NCI-H1436 treated with DMSO at 0.1 percent for 48 hours (cell line): ENCODE data around the gene HNRNPC.
"Not testable (repeated sequence)": the region's sequence is repeated elsewhere in the genome, so short reads cannot be mapped to it uniquely, and the experiment has no call there.

Experiments used
- DNase-seq: peaks from one replicate; lab custom pipeline; 2025; lab: John Stamatoyannopoulos, UW

HNRNPC gene

DNA sequence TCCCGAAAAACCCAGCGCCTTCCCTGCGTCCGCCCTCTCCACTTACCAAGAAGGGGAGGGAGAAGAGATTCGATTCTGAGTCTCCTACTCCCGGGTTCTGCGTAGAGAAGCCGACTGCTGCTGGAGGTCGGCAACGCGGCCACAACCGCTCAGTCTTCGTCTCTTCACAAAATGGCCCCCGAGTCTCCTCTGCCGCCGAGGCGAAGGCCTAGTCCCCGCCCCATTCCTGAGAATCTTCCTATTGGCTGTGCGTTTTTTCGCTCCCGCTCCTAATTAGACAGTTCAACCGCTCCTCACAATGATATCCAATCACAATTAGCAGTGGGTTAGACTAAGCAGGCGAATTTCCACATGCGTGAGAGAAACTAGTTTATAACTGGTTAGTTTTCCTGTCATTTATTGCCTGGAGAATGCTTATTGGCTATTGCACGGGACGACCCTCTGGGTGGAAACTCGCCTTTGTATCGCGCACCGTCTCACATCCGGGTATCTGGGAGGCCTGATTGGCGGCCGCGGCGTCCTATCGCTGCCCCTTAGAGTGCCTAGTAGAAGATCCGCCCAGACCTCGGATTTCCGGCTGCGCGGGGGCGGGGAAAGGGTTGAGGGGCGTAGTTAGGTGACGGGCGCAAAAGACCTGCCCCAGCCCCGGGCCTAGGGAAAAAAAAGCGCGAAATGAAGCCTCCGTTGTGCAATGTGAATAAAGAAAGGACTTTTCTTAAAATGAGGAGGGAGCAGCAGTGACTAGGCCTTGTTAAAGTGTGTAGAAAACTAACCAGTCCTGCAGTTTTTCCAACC is at the start of gene HNRNPC:
Gene HNRNPC, minus strand, starts transcription at position 191 of the 795 bp plus-strand sequence. CDS start 35,249 bp downstream, outside the sequence.
- DNase-seq, result peak; percentile 99

DNA sequence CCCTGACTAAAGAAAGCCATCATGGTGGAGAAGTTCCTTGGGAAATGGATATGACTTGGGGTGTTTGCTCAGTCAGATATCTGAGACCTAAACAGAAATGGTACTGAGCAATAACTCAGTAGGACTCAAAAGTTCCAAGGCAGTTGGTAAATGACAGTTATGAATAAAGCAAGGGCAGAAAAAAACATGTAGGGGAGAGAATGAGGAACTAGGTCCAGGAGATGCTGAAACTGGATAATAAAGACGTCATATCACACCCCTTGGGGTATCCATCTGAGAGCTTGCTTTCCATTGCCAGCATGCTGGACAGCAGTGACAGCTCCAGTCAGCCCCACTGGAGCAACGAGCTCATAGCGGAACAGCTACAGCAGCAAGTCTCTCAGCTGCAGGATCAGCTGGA is 48.2 kb upstream of the HNRNPC start:
- DNase-seq, result no peak

DNA sequence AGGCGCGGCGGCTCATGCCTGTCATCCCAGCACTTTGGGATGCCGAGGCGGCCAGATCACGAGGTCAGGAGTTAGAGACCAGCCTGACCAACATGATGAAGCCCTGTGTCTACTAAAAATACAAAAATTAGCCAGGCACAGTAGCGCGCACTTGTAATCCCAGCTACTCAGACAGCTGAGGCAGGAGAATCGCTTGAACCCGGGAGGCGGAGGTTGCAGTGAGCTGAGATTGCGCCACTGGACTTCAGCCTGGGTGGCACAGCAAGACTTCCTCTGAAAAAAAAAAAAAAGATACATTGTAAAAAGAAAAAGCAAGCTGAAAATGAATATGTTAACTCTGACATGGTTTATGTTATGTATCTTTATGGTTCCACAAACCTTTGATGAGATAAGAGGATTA is 44.3 kb upstream of the HNRNPC start:
- DNase-seq, result no peak

DNA sequence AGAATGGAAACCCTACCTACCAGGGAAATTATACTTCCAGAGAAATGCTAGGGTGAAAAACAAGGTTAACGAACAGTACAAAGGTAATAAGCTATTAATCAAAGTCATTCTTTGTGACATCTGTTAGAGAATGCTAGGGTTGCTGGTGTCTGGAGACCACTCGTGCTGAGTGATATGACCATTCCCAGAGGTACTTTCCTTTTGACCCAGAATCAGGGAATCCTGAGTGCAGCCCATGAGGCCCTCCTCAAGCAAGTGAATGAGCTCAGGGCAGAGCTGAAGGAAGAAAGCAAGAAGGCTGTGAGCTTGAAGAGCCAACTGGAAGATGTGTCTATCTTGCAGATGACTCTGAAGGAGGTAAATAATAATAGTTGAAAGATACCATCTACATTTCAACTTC is 42.4 kb upstream of the HNRNPC start:
- no peak for DNase-seq

DNA sequence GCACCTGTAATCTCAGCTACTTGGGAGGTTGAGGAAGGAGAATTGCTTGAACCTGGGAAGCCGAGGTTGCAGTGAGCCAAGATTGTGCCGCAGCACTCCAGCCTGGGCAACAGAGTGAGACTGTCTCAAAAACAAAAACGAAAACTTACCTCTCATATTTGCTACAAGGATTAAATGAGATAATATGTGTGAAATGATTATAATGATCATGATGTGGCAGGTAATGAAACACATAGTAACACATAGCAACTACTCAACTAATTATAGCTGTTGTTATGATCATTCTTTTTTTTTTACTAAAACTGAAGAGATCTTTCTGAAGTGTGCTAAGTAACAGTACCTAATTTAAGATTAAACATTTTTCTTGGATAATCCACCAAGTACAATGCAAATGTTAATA is 40.7 kb upstream of the HNRNPC start:
- no peak for DNase-seq

DNA sequence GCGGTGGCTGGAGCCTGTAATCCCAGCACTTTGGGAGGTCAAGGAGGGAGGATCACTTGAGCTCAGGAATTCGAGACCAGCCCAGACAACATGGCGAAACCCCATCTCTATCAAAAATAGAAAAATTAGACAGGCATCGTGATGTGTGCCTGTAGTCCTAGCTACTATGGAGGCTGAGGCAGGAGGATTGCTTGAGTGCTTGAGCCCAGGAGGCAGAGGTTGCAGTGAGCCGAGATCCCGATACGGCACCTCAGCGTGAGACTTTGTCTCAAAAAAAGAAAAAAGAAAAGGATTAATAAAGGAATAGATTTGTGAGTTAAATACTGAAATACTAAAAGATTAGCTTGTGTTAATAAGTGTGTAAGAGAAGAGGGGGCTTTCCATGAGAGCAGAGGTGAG is 40.0 kb upstream of the HNRNPC start:
- DNase-seq, result no peak

DNA sequence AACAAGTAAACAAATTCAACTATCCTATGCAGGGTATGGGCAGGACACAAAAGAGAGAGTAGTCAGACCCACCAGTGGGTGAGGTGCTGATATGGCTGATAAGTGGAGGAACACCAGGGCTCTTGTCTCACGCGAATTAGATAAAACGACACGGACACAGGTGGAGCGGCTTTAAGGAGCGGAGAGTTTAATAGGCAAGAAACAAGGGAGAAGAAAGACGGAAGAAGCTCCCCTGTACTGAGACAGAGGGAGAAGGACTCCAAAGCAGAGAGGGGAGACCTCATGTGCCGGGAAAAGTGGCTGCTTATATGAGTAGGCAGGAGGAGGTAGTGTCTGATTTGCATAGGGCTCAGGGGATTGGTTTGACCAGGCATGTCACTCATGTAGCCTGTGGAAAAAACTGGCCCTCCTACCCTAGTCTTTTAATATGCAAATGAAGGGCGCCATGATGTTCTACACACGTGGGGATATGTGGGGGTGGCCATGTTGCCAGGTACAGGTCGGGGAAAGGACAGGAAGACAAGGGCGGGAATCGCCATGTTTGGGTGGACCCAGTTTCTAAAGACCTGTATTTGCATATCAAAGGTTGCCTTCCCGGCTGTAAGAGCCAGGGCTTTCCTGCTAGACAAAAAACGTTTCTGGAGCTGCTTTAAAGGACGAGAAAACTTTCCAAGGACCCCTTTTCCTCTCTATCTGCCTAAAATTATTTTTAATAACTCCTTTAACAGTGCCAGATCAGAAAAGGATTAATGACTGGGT is 39.4 kb upstream of the HNRNPC start:
- DNase-seq, result peak; percentile 94

DNA sequence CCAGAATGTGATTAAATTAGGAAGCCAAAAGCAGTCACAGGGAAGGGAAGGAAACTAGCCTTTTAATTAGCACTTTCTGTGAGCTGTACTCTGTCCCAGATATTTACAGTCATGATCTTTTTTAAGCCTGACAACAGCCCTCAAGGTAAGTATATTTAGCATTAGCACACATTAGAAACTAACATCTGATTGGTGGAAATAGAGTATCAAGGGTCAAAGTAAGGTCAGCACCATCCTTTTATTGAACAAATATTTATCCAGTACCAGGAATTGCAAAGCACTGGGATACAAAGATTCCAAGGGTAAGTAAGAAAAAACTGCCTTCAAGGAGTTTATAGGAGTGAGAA is 38.9 kb upstream of the HNRNPC start:
- DNase-seq, result no peak

DNA sequence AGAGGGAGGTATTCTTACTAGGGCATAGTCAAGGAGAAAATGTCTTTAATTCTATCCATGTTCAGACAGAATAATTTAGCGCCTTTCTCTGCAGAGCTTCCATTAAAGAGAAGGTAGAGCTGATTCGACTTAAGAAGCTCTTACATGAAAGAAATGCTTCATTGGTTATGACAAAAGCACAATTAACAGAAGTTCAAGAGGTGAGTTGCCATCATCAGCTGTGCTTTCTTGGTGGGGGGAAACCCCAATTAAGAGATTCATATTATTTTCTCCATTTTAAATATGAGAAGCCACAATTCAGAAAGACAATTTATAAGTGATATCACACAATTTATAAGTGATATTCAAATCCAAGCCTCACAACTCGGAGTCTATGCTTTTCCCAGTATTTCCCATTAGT is 38.4 kb upstream of the HNRNPC start:
- DNase-seq, result no peak

DNA sequence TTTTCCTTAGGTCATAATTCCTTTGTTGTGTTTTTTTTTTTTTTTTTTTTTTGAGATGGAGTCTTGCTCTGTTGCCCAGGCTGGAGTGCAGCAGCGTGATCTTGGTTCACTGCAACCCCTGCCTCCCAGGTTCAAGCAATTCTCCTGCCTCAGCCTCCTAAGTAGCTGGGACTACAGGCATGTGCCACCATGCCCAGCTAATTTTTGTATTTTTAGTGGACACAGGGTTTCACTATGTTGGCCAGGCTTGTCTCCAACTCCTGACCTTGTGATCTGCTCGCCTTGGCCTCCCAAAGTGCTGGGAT is 33.5 kb upstream of the HNRNPC start:
- DNase-seq, result not testable (repeated sequence)

DNA sequence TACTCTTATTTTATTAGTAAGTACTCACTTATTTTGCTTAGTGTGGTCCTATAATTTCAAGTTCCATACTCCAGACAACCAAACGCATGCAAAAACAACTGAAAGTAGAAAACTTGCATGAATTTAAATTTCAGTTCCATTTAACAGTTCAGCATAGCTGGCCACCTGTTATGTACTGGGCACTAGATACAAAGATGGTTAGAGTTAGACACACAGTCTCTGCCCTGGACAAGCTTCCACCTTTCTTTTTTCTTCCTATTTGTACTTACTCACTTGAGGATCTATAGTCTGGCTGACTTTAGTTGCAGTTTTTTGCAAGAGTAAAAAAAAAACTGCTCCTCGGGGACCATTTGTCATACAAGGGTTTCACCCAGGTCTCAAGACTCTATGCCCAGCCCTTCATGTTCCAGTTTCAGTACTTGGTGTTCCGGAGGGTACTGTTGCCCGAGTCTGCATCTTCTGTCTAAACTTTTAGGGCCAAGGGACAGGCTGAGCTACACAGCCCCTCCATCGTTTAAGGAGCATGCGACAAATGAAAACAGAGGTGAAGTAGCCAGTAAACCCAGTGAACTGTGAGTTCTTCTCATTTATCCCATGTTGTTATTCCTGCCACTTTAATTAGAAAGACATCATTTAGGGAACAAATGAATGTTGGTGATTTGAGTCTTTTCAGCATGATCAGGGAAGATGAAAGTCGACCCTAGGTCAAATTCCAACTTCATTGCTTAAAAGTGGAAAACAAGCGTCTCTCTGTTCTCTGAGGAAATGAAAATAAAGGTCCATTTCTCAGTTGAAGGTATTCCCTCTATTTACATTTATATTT is 33.0 kb upstream of the HNRNPC start:
- DNase-seq, result no peak

DNA sequence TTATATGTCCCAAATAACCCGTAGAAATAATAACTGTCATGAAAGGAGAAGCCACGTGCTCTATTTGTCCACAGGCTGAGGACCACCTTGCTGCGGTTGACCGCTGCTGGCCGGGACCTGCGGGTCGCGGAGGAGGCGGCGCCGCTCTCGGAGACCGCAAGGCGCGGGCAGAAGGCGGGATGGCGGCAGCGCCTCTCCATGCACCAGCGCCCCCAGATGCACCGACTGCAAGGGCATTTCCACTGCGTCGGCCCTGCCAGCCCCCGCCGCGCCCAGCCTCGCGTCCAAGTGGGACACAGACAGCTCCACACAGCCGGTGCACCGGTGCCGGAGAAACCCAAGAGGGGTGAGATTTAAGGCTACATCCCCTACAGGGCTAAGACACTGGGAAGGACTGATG is 31.6 kb upstream of the HNRNPC start:
- no peak for DNase-seq

DNA sequence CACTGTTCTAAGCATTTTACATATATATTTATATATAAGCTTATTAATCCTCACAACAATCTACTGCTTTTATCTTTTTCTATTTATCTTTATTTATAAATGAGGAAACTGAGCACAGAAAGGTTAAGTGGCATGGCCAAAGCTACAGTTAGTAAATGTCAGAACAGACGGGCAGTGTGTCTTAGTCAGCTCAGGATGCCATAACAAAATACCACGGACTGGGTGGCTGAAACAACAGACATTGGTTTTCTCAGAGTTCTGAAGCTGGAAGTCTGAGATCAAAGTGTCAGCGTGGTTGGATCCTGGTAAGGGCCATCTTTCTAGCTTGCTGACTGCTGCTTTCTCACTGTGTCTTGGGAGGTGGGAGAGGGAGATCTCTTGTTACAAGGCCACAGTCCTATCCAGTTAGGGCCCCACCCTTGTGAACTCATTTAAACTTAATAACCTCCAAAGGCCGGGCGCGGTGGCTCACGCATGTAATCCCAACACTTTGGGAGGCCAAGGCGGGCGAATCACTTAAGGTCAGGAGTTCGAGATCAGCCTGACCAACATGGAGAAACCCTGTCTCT is 30.4 kb upstream of the HNRNPC start:
- DNase-seq, result no peak

DNA sequence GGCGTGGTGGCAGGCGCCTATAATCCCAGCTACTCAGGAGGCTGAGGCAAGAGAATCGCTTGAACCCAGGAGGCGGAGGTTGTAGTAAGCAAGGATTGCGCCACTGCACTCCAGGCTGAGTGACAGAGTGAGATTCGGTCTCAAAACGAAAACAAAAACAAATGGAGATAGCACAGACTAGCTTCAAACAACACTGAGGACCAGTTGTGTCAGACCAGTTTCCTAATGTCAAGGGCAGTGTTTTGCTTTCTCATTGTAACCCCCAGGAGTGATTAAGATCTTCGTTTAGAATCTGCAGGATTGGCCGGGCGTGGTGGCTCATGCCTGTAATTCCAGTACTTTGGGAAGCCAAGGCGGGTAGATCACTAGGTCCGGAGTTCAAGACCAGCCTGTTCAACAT is 29.1 kb upstream of the HNRNPC start:
- DNase-seq, result no peak

DNA sequence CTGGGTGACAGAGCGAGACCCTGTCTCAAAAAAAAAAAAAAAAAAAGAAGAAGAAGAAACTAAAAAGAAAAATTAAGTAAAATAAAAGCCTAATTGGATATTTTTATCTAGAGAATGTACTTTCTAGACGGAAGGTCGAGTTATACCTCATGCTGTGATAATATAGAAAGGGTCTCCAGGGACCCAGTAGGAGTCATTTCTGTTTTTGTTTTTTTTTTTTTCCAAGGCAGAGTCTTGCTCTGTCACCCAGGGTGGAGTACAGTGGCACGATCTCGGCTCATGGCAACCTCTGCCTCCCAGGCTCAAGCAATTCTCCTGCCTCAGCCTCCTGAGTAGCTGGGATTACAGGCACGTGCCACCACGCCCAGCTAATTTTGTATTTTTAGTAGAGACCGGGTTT is 24.8 kb upstream of the HNRNPC start:
- DNase-seq, result not testable (repeated sequence)

DNA sequence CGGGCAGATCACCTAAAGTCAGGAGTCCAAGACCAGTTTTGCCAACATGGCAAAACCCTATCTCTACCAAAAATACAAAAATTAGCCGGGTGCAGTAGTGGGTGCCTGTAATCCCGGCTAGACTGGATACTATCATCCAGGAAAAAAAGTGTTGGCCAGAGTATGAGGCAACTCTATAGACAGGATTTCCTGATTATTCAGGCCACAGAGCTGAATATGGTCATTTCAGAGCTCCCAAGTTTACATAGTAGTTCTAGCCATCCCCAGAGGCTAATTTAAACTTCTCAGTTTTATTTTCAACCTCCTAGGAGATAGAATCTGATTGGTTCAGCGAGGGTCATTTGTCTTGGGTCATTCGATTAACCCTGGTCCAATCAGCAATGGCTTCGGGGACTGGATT is 17.9 kb upstream of the HNRNPC start:
- DNase-seq, result no peak

DNA sequence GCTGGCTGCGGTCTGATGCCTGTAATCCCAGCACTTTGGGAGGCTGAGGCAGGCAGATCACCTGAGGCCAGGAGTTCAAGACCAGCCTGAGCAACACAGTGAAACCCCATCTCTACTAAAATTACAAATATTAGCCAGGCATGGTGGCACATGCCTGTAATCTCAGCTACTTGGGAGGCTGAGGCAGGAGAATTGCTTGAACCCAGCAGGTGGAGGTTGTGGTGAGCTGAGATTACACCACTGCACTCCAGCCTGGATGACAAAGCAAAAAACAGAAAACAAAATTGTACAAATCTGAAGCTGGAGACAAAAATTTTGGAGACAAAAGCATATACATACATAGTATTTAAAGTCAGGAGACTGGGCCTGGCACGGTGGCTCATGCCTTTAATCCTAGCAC is 17.3 kb upstream of the HNRNPC start:
- not testable (repeated sequence) for DNase-seq

DNA sequence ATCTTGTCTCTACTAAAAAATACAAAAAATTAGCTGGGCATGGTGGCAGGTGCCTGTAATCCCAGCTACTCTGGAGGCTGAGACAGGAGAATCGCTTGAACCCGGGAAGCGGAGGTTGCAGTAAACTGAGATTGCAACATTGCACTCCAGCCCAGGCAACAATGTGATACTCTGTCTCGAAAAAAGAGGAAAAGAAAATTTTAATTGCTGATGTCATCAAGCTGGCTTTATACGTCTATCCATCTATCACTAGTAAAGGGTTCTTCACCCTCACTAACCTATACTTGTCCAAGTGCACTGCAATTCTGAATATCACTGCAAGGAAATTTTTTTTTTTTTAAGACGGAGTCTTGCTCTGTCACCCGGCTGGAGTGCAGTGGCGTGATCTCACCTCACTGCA is 12.7 kb upstream of the HNRNPC start:
- not testable (repeated sequence) for DNase-seq

DNA sequence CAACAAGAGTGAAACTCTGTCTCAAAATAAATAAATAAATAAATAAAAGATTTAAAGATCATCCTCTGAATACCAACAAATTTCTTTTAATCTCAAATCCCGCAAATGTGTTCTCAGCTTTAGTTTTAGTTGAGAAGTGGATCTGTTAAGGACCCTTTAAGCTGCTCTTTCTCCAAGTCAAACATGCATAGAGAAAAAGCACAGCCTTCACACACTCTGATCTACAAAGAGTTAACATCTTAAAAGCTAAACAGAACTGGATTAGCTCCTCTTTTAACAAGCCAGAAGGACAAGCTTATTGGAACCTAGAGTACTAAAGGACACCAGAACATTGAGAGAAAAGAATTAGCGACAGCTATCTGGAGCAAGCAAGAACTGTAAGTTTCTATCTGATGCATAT is 10.5 kb upstream of the HNRNPC start, which contains the start of gene RPGRIP1:
Gene RPGRIP1, plus strand, starts transcription at position 301 of the 400 bp plus-strand sequence. CDS start 7,894 bp downstream, outside the sequence.
- DNase-seq, result no peak

DNA sequence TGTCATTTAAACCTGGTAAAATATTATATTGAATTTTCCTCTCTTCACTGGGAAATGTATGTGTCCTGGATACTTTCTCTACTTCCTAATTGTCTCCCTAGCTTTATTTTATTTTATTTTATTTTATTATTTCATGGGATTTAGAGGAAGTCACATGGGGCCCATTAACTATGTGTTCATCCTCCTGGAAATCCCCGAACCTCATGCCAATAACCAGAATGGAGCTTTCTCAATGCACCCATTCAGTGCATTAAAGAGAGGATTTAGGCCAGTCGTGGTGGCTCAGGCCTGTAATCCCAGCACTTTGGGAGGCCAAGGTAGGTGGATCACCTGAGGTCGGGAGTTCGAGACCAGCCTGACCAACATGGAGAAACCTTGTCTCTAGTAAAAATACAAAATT is 9.4 kb upstream of the HNRNPC start:
- DNase-seq, result no peak

DNA sequence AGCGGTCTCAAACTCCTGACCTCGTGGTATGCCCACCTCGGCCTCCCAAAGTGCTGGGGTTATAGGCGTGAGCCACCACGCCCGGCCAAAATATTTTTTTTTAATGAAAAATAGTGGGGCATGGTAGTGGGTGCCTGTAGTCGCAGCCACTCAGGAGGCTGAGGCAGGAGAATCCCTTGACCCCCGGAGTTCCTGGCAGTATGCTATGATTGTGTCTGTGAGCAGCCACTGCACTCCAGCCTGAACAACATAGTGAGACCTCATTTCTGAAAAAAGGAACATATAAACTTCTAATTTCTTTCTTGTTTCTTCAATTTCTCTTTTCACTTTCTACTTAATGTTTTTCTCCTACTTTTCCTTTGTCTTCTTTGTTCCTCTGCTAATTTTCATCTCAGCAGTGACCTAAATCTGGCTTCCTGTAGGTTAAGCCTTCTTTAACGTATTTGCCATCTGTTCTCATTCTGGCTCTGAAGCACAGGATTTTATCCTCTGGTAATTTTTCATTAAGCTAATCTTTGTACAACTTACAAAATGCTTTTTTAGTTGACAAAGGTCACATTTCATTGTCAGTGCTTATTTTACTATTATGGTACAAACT is 6.1 kb upstream of the HNRNPC start:
- no peak for DNase-seq

DNA sequence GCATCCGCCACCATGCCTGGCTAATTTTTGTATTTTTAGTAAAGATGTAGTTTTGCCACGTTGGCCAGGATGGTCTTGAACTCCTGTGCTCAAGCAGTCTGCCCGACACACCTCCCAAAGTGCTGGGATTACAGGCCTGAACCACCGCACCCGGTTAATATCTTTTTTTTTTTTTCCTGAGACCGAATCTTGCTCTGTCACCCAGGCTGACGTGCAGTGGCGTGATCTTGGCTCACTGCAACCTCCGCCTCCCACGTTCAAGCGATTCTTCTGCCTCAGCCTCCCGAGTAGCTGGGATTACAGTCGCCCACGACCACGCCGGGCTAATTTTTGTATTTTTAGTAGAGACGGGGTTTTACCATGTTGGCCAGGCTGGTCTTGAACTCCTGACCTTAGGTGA is 3.4 kb upstream of the HNRNPC start:
- DNase-seq, result not testable (repeated sequence)
